Measurements from ENCODE around the gene CSK.

GRCh38 chr15:74791007-74791406, 9.1 kb downstream of the CSK start:
- TF ChIP-seq CTCF (IDR thresholded peaks at IDR 0.05; ENCODE audit: low read depth, low read length) (no peak), MYC (IDR thresholded peaks at IDR 0.05; ENCODE audit: low read depth, low read length) (no peak), POLR2A (IDR thresholded peaks at IDR 0.05; ENCODE audit: extremely low read depth, insufficient read length) (no peak)
- TF ChIP-seq, protein P1, sequence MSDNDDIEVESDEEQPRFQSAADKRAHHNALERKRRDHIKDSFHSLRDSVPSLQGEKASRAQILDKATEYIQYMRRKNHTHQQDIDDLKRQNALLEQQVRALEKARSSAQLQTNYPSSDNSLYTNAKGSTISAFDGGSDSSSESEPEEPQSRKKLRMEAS (IDR thresholded peaks at IDR 0.05; ENCODE audit: low read depth, low read length), result no peak

Measured in NB4 (cell line).